ENCODE results near the gene ASB13.

GRCh38 chr10:5618042-5618441 lies 48.4 kb downstream of the ASB13 start:
- TF ChIP-seq, protein P1, sequence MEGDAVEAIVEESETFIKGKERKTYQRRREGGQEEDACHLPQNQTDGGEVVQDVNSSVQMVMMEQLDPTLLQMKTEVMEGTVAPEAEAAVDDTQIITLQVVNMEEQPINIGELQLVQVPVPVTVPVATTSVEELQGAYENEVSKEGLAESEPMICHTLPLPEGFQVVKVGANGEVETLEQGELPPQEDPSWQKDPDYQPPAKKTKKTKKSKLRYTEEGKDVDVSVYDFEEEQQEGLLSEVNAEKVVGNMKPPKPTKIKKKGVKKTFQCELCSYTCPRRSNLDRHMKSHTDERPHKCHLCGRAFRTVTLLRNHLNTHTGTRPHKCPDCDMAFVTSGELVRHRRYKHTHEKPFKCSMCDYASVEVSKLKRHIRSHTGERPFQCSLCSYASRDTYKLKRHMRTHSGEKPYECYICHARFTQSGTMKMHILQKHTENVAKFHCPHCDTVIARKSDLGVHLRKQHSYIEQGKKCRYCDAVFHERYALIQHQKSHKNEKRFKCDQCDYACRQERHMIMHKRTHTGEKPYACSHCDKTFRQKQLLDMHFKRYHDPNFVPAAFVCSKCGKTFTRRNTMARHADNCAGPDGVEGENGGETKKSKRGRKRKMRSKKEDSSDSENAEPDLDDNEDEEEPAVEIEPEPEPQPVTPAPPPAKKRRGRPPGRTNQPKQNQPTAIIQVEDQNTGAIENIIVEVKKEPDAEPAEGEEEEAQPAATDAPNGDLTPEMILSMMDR (IDR thresholded peaks at IDR 0.05; ENCODE audit: low read length) = no peak
- TF ChIP-seq EZH2phosphoT487 (IDR thresholded peaks at IDR 0.05; ENCODE audit: low read length) = no peak
- TF ChIP-seq EZH2 (optimal IDR thresholded peaks at IDR 0.05; ENCODE audit: low read depth, low read length) = no peak
